Daoy (cell line): ENCODE measurements around the gene LRCH3. TPM values are rescaled to one million over a fixed set of nuclear protein-coding genes. Genes with fewer than 3 reads are reported as not detected.

ENCODE experiments used
- DNase-seq: peaks from one replicate; pipeline ENCODE4 v3.0.0-alpha.2; 2015; ENCODE audit warnings: low read depth
- total RNA-seq: library from RNA; depleted of rRNA; stranded (reverse); fragments of >200 nt; shearing (Covaris generic); gene quantifications from 2 replicates; pipeline ENCODE4 v1.2.3, GENCODE V29; 2014

The LRCH3 gene
- total RNA-seq, 1 experiment from 2014 or later, result 23.5 TPM

DNA sequence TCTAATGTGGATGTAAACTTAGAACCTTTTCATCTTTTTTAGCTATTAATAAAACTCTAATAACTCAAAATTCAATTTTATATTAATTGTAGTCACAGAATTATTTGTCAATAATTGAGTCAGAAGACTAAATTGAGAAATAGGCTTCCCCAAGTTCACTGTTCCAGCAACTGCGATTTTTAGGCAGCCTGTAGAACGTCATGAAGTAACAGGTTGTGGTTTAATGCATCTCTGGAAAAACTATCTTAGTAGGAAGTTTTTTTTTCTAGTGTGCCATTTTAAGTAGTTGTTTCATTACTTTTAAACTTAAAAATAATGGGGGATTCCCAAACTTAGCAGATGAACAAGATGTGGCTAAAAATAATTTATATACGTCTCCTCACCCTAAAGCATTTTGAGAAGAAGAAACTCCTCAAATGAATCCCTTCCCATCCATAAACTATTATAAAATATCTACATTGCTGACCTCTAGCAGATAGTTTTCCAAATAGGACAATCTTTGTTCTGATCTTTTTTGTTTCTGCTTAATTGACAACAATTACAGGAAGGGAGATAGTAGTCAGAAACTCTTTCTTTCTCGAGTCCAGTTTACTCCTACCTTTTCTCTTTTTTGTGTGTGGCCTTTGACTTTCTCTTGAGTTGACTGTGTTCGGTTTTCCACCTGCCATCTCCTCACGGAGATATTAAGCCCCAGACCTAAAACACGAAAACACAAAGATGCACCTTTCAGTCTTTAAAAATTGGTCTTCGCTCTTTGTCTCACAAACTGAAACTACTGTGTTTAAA is 43.1 kb downstream of the LRCH3 start:
- DNase-seq, result no peak

DNA sequence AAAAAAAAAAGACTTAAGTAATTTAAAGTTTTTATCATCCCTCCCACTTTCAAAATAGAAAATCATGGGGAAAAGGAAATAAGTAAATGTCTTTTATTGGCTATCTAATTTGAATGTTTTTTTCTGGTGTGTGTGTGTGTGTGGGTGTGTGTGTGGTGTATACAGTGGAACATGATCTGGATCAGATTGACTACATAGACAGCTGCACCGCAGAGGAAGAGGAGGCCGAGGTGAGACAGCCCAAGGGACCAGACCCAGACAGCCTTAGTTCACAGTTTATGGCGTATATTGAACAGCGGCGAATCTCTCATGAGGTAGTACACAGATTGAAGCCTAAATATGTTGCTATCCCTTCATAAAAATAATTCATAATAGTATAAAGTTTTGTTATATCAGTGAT is 44.5 kb downstream of the LRCH3 start:
- DNase-seq, result no peak

DNA sequence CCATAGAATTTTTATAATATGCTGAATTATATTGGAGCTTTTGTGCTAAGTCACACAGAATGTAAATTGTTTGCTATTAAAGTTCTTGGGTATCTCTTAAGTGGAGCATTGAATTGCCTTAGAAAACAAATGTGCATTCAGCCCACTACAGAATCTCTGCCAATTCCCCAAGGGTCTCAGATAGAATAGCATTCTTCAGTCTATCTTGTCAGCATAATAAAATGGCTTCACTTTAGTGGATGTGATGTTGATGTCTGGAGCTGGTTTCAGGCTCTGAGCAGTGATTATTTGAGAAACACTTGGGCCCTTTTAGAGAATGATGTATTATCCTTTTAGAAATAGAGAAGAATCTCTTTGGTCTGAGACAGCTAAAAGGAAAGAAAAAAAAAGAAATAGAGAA is 45.2 kb downstream of the LRCH3 start:
- no peak for DNase-seq

DNA sequence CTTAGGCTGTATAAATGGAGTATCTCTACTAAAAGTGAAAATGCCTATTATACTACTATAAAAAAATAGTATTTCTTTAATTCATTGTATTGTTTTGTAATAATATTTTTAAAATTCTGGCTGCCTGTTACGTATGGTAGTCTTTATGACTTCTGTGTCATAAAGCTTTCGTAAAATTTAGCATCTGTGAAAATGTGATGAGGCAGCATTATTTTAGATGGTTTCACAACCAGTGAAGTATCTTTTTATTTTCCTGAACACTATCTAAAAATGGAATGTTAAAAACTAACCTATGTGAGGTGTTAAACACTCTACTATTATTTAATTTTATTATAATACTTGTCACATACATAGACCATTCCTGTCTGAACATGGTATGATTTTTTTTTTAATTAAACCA is 46.2 kb downstream of the LRCH3 start:
- DNase-seq, result no peak

DNA sequence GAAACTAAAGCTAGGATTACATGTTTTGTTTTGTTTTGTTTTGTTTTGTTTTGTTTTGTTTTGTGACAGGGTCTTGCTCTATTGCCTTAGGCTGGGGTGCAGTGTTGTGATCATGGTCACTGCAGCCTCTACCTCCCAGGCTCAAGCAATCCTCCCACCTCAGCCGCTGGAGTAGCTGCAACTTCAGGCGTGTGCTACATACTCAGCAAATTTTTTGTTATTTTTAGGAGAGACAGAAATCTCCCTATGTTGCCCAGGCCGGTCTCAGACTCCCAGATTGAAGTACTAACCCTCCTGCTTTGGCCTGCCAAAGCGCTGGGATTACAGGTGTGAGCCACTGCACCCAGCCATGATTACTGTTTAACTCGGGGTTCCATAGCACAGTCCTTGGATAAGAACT is 50.7 kb downstream of the LRCH3 start:
- no peak for DNase-seq

DNA sequence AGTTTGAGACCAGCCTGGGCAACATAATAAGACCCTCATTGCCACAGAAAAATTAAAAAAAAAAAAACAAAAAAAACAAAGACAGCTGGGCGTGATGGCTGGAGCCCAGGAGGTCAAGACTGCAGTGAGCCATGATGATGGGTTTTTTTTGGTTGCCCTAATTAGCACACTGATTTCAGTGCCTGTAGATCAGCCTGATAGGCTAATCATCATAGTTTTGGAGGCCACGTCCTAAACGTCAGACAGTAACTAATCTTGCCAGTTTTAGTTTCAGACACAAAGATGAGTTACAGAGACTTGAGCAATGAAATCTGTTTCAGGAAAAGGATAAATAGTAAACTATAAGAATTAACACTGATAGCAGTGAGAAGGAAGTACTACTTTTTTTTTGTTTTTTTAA is 55.4 kb downstream of the LRCH3 start:
- no peak for DNase-seq

DNA sequence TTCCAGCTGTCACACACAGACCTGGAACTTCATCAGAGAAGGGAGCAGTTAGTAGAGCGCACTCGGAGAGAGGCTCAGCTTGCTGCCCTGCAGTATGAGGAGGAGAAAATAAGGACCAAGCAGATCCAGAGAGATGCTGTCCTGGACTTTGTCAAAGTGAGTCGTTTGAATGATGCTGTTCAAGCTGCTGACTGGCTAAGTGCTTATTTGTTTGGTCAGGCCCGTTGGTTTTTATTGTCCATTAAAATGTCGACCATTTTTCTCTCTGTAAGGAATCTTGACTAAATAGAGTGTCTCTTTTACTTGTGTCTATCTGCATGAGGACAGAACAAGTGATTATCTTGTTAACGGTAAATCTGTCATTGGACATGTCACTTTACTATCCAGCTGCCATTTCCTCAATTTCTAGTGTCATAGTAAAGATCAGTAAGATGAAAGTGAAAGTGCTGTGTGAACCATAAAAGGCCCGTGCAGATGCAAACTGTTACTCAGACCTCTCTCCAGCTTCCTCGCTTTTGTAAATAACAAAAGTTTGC is 56.9 kb downstream of the LRCH3 start:
- DNase-seq, result peak; percentile 16

DNA sequence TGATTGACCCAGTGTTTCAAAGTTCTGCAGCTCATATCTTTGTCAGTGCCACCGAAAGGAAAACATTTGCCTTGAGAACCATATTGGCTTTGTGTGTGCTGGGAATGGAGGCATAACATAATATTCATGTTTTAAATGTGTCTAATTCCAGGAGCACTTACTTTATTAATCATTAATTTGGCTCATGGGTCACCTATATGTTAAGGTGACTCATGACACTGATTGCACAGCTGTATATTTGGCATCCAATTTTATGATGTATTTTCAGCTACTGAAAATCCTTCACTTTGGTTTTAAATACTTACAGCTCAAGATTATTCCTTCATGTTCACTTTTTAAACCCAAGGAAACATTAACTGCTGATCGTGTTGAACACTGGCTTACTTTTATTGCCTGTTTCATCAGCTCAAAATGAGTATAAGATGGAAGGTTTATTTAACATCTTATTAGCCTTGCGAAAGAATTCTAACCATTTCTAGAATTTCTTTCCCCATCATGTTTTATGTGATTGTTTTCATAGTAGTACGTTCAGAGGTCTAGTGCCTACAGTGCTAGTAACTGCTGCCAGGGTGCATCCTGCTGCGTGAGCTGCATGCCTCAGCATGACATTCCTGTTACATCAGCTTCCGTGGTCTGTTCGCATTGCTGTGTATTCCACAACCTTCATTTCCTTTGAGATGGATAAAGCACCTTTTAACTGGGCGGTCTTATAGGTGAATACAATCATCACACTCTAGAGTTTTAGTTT is 63.7 kb downstream of the LRCH3 start:
- DNase-seq, result peak; percentile 87

DNA sequence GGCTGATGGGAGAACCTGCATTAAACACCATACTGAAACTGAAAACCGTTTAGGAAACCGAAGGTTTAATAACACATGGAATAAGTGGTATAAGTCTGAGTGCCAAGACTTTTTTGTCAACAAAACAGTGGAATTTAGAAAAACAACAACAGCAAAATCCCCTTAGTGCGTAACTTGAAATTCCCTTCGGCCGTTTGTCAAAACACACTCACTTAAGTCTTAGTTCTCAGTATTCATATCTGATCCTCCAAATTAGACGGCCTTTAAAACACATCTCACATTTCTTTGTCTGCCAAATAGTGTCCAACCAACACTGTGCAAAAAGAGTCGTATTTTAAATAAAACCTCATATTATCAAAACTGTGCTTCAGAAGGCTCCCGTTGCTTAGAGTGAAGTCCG is 64.5 kb downstream of the LRCH3 start:
- DNase-seq, result no peak

DNA sequence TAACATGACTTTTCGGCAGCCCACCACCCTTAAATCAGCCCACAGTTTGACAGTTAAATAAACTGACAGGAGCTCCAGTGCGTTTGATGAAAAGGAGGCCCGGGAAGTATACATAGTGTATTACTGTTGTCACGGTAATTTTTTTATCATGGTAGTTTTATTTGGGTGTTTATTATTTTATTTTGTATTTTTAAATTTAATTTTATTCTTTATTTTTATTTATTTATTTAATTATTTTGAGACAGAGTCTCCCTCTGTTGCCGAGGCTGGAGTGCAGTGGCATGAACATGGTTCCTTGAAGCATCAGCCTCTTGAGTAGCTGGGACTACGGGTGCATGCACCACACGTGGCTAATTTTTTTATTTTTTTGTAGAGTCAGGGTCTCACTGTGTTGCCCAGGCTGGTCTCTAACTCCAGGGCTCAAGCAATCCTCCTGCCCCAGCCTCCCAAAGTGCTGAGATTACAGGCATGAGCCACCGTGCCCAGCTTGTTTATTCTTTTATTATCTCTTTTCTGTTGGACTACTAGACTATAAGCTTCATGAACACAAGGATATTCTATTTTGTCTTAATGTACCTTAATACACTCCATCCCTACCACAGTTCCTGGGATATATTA is 65.3 kb downstream of the LRCH3 start:
- no peak for DNase-seq

DNA sequence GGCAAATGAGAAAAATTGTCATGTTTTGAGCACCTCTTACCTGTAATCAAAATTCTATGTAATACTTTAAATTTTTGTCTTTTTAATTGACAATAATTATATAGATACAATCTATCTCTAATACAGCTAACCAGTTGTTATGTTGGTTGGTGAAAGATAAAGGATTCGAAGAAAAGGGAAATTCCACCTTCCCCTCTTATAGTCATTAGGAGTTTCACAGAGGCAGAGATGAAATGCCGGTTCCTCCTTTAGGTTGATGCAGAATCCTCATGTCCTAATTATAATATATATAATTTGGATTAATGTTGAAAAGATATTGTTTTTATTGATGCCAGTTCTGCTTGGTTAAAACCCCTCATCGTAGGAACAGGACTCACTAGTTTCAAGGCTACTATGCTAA is 67.1 kb downstream of the LRCH3 start:
- DNase-seq, result no peak

DNA sequence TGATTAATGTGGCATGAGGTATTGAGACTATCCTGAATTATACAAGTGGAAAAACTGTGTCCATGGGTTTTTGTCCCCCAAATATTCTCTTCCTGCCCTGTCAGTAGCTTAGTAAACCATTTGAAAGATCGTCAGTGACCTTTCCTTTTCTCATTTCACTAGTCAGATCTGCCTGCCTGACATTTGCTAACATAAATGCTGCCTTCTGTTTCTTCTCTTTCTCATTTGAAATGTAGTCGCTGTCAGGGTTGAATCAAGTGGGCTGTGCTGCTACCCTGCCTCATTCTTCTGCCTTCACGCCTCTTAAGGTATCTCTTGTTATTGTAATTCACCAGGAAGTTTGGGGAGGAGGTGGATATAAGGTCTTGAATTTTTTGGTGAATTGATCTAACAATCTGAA is 67.5 kb downstream of the LRCH3 start:
- no peak for DNase-seq

DNA sequence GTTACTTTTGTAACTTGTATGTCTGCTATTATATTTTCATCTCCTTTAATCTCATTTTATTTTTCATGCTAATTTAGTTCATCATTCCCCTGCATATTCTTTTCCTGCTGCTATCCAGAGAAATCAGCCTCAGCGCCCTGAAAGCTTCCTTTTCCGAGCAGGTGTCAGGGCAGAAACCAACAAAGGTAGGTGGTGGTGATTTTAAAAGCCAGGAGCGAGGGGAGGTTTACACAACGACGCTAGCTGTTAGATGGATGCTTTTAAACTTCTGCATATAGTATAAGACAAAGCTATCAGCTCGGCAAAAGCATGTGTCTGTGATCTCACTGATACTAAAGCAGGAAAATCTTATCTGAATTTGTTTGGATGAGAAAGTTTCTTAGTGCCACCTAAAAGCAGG is 75.0 kb downstream of the LRCH3 start:
- DNase-seq, result no peak

DNA sequence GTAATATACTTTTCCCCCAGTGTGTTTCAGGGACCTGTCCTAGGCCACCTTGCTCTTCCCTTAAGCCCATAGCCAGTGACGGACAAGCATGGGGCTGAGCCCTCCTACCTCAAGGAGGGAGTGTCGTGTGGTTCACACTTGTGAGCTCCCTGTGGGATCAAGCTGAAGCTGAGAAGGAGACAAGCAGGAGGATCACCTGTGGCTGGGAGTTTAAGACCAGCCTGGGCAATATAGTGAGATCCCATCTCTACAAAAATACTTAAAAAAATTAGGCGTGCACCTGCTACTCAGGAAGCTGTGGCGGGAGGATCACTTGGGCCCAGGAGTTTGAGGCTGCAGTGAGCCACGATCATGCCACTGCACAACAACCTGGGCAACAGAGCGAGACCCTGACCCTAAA is 82.3 kb downstream of the LRCH3 start:
- DNase-seq, result no peak

DNA sequence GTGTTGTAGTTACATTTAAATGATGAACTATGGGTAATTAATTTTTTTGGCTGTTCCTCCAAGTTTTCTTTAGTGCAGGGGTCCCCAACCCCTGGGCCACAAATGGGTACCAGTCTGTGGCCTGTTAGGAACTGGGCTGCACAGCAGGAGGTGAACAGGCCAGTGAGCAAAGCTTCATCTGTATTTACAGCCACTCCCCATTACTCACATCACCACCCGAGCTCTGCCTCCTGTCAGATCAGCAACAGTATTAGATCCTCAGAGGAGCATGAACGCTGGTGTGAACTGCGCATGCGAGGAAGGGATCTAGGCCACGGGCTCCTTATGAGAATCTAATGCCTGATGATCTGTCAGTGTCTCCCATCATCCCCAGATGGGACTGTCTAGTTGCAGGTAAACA is 83.0 kb downstream of the LRCH3 start:
- no peak for DNase-seq

DNA sequence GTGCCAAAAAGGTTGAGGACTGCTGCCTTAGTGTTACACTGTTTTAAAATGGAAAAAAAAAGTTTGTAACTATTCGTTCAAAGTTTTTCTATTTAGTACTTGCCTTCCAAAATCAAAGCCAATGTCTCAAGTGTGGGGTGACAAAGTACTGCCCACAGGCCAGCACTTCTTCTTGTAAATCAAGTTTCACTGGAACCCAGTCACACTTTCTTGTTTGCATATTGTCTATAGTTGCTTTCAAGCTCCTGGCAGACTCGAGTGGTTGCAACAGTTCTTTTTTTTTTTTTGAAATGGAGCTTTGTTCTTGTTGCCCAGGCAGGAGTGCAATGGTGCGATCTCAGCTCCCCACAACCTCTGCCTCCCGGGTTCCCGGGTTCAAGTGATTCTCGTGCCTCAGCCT is 83.6 kb downstream of the LRCH3 start:
- DNase-seq, result no peak

DNA sequence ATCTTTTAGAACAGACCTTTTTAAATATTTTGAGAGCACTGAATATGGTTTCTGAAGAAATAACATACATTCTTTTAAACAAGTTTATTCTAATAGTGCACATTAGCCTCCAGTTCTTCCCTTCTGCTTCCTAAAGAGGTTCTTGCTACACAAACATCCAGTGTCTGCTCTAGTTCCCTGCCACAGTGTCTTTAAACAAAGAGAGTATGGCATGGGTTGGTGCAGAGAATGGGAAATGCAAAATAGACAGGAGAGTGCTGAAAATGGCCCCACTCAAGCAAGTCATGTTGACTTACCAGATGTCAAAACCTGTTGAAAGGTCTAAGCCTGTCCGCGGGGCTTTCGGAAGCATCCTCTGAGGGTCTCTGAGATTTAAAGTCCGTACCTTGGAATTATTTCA is 86.8 kb downstream of the LRCH3 start:
- no peak for DNase-seq

DNA sequence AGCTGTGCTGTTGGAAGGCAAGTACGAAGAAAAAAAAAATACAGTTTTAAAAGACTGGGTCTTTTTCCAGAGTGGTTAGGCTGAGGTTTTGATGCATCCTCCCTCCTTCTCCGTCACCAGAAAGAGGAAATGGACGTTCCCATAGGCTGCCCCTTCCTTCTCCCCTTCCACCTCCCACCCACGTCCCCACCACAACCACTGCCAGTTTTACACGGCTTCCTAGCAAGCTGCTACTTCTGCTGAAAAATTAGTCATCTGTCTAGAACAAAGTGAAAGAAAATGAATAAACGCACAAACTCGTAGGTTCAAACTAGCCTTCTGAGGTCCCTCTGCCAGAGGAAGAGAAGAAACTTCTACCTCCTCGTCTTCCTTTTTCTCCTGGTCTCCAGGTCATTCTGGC is 87.4 kb downstream of the LRCH3 start:
- no peak for DNase-seq

DNA sequence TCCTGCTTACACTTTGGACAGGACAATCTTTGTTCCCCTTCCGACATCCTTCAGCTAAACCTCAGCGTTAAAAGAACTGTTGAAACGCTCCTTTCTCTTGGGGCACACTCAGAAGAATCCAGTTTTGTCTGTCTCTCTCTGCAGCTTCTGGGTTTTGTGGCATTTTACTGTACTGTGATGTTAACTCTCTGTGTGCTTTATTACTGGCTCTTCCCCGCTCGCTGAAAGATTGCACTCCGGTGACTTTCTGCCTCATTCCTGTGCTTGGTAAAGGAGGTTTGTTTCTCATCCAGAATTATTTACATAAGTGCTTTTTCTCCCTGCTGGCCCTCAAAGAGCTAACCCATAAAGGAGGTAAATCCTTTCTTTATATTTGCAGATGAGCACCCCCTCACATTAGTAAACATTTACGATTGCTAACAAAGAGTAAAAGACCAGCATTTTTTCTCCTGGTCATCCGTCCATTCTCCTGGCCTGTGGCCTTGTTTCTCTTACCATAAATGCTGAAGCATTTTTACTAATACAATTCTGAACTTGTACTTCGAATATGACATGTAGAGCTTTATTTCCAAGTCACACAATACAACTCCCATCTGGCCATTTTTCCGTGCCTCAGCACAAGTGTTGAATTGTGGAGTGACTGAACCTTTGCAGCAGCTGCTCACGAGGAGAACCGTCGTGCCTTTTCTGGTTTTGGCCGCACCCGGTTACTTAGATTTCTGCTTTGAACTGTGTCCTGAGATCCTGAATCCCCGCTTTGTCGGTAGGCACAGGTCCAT is 89.6 kb downstream of the LRCH3 start:
- no peak for DNase-seq

DNA sequence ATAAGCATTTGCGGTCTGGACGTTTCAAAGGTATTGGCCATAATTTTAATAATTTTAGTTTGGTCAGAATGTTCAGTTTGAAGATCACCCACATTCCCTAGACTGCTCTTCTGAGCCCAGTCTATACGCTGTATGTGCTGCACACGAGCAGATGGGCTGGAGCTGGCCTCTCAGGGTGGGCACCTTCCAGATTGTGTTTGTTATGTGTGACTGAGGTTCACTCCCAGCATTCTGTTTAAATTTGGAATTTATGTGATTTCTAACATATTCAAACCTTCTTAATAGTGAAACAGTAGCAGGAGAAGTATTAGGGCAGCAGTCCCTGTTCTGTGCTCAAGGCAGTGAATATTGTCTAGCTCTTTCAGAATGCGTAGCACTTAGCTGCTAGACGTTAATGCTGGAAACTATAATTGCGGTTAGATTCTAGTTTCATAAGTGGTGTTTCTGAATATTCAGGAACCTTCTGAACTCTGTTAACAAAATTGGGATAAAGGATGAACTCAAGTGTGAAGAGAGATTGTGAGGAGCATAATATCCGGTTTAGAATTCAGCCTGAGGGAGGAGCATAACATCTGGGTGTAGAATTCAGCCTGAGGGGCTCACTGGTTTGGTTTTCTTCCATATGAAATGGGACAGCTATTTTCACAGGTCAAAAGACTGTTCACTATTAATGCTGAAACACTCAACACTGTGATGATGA is 90.4 kb downstream of the LRCH3 start:
- DNase-seq, result no peak

DNA sequence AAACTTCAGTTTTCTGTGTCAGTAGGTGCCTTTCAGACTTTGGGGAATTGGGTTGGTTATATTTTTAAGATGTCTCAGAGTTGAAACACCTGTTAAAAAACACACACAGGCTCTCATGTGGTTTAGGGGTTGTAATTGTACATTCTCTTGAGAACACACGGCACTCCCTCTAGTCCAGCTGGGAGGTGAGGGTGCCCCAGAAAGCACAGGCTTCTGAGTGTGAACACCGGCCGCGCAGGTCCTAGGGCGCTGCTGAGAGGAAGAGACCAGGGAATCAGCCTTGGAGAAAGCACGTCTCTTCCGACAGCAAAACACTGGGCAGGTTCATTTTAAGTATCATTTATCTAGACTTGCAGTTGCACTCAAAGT is 90.9 kb downstream of the LRCH3 start:
- DNase-seq, result no peak
